ENCODE results near the gene UCKL1. TPM values are rescaled to one million over a fixed set of nuclear protein-coding genes. Genes with fewer than 3 reads are reported as not detected.

The UCKL1 gene
- total RNA-seq, 2 experiments from 2014 or later: 25.6 to 42.6 TPM

DNA sequence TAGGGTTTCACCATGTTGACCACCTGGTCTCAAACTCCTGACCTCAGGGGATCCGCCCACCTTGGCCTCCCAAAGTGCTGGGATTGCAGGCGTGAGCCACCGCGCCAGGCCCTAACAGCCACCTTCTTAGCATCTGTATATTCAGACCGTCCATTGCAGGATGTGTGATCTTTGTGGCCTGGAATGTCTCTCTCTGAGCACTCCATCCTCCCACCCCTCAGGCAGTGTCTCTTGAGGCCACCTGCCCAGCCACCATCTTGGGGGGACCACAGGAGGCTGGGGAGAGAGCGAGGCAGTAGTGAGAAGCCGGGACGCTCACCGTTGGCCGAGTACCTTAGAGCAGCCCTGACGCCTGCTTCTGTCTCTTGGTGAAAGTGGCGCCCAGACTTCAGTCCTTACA is 42.4 kb downstream of the UCKL1 start:
- Histone ChIP-seq H3K4me1 (ENCODE audit: insufficient read depth, low read length, poor library complexity, severe bottlenecking) (peaks cover 5% of the 10 kb centered on the region), H3K9me3 (ENCODE audit: low read length) (peaks cover 16% of the 10 kb centered on the region; the same call in 1 of the 2 replicates), H3K79me2 (ENCODE audit: insufficient read depth, low read depth, low read length) (peaks cover 39% of the 10 kb centered on the region), H3K4me2 (ENCODE audit: low read length) (no peak overlapping the region), H3K4me3 (ENCODE audit: low read depth, low read length, poor library complexity, severe bottlenecking) (no peak overlapping the region), H3K9me2 (ENCODE audit: insufficient read depth, low read length) (no peaks in the 10 kb centered on the region), H2AFZ (ENCODE audit: low read length) (no peak overlapping the region), H4K20me1 (ENCODE audit: insufficient read depth, low read length) (peaks cover 4% of the 10 kb centered on the region; the same call in 1 of the 2 replicates), H3K27ac (ENCODE audit: low read depth, low read length, poor library complexity, severe bottlenecking) (no peak overlapping the region), H3K36me3 (ENCODE audit: insufficient read depth, low read length) (peaks cover 45% of the 10 kb centered on the region)
- BruUV-seq (replicated peaks): no TSS peak
- no peak for DNase-seq (ENCODE audit: low spot score)
- intact Hi-C loops (cut with micrococcal nuclease; ENCODE audit: unreplicated experiment): no loop called here
- ChIA-PET CTCF (ENCODE audit: unreplicated experiment) (no interaction called here), POLR2A (no interaction called here)
- no peak for TF ChIP-seq CTCF (conservative IDR thresholded peaks at IDR 0.05; ENCODE audit: low read length)
- no peak for TF ChIP-seq EZH2phosphoT487 (IDR thresholded peaks at IDR 0.05; ENCODE audit: borderline replicate concordance, low read depth, low read length)

DNA sequence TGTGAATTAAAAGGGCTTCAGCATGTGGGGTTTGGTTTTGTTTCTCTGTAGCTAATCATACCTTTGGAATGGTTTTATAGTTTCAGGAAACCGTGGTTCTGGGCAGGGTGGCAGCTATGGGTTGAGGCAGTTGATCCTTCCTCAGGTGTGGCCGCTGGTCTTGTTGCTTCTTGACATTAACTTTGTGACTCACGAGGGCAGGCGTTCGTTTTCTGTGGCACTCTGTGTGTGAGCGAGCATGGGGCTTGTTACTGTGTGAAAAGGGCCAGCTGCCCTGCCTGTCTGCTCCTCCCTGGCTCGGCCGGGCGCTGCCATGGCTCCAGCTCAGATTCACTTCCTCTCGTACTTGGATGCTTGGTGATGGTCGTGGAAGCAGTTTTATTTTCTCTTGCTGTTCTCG is 45.0 kb downstream of the UCKL1 start:
- POLR2A ChIA-PET: interaction anchor here (0.6 to 1.1 kb wide), 3 partner anchors 15 to 228 kb away, joined by 3 read pairs; no protein-coding TSS in a partner anchor
- H3K36me3 ChIP-seq (ENCODE audit: insufficient read depth, low read length): peaks cover 23% of the 10 kb centered on the region
- no peak overlapping the region; the same call in 1 of the 2 replicates for H3K4me2 ChIP-seq (ENCODE audit: low read length)
- H2AFZ ChIP-seq (ENCODE audit: low read length): no peak overlapping the region
- H3K9me3 ChIP-seq (ENCODE audit: low read length): 0 out of 2 replicates have a peak, but pooled peaks cover 9% of the 10 kb centered on the region
- CTCF ChIA-PET (ENCODE audit: unreplicated experiment): no interaction called here
- peaks cover 4% of the 10 kb centered on the region; the same call in 1 of the 2 replicates for H4K20me1 ChIP-seq (ENCODE audit: insufficient read depth, low read length)
- DNase-seq (ENCODE audit: low spot score): no peak
- intact Hi-C loops (cut with micrococcal nuclease; ENCODE audit: unreplicated experiment): no loop called here
- H3K27ac ChIP-seq (ENCODE audit: low read depth, low read length, poor library complexity, severe bottlenecking): no peak overlapping the region
- no peaks in the 10 kb centered on the region for H3K9me2 ChIP-seq (ENCODE audit: insufficient read depth, low read length)
- peaks cover 46% of the 10 kb centered on the region for H3K79me2 ChIP-seq (ENCODE audit: insufficient read depth, low read depth, low read length)
- BruUV-seq (replicated peaks): no TSS peak
- H3K4me1 ChIP-seq (ENCODE audit: insufficient read depth, low read length, poor library complexity, severe bottlenecking): no peaks in the 10 kb centered on the region
- TF ChIP-seq CTCF (conservative IDR thresholded peaks at IDR 0.05; ENCODE audit: low read length) (no peak), EZH2phosphoT487 (IDR thresholded peaks at IDR 0.05; ENCODE audit: borderline replicate concordance, low read depth, low read length) (no peak)
- H3K4me3 ChIP-seq (ENCODE audit: low read depth, low read length, poor library complexity, severe bottlenecking): no peak overlapping the region

GRCh38 chr20:63908008-63908682 is 48.1 kb downstream of the UCKL1 start:
- Histone ChIP-seq H3K4me2 (ENCODE audit: low read length) (no peak overlapping the region), H2AFZ (ENCODE audit: low read length) (no peak overlapping the region), H3K9me3 (ENCODE audit: low read length) (no peaks in the 10 kb centered on the region), H3K4me1 (ENCODE audit: insufficient read depth, low read length, poor library complexity, severe bottlenecking) (no peaks in the 10 kb centered on the region), H4K20me1 (ENCODE audit: insufficient read depth, low read length) (peaks cover 4% of the 10 kb centered on the region; the same call in 1 of the 2 replicates), H3K36me3 (ENCODE audit: insufficient read depth, low read length) (no peaks in the 10 kb centered on the region; the same call in 1 of the 2 replicates), H3K79me2 (ENCODE audit: insufficient read depth, low read depth, low read length) (peaks cover 35% of the 10 kb centered on the region), H3K9me2 (ENCODE audit: insufficient read depth, low read length) (no peaks in the 10 kb centered on the region), H3K27ac (ENCODE audit: low read depth, low read length, poor library complexity, severe bottlenecking) (no peak overlapping the region), H3K4me3 (ENCODE audit: low read depth, low read length, poor library complexity, severe bottlenecking) (no peak overlapping the region)
- BruUV-seq (replicated peaks): no TSS peak
- CTCF ChIA-PET (ENCODE audit: unreplicated experiment): no interaction called here
- TF ChIP-seq CTCF (conservative IDR thresholded peaks at IDR 0.05; ENCODE audit: low read length) (no peak), EZH2phosphoT487 (IDR thresholded peaks at IDR 0.05; ENCODE audit: borderline replicate concordance, low read depth, low read length) (no peak)
- intact Hi-C loops (cut with micrococcal nuclease; ENCODE audit: unreplicated experiment): no loop called here
- no peak for DNase-seq (ENCODE audit: low spot score)
- POLR2A ChIA-PET: no interaction called here

Data from OCI-LY7 (cell line).